ENCODE data around the gene LDB2. TPM values are rescaled to one million over a fixed set of nuclear protein-coding genes. Genes with fewer than 3 reads are reported as not detected.

The LDB2 gene
- total and polyA plus RNA-seq, 3 donors from 2014 or later = 14.6 to 17.8 (median 15.7) TPM

GRCh38 chr4:16783119-16783518 lies 115.3 kb downstream of the LDB2 start:
- DNase-seq = no peak
- H3K27me3 ChIP-seq = no peaks in the 10 kb centered on the region
- no peak overlapping the region for H3K4me3 ChIP-seq
- no peaks in the 10 kb centered on the region for H3K4me1 ChIP-seq
- no peaks in the 10 kb centered on the region for H3K9me3 ChIP-seq
- intact Hi-C loops (cut with DNase I; ENCODE audit: low total_unique reads) = no loop called here
- no peak for TF ChIP-seq CTCF (IDR thresholded peaks at IDR 0.05)
- no peak for TF ChIP-seq POLR2A (IDR thresholded peaks at IDR 0.05)
- no peak overlapping the region for H3K27ac ChIP-seq
- no peaks in the 10 kb centered on the region for H3K36me3 ChIP-seq (ENCODE audit: low read depth, missing control alignments)
- 46 to 61% methylated on average over 4 of the region's 4 CpGs for WGBS, 2 donors

- no peak overlapping the region for H3K4me3 ChIP-seq
- no peaks in the 10 kb centered on the region for H3K9me3 ChIP-seq
- no peak for DNase-seq
- no peak overlapping the region for H3K27ac ChIP-seq
- 82 to 87% methylated on average over 10 of the region's 10 CpGs for WGBS, 2 donors
- H3K36me3 ChIP-seq (ENCODE audit: low read depth, missing control alignments) = no peaks in the 10 kb centered on the region
- TF ChIP-seq POLR2A (IDR thresholded peaks at IDR 0.05) = no peak
- no peak for TF ChIP-seq CTCF (IDR thresholded peaks at IDR 0.05)
- H3K27me3 ChIP-seq = no peaks in the 10 kb centered on the region
- intact Hi-C loops (cut with DNase I; ENCODE audit: low total_unique reads) = no loop called here
- no peaks in the 10 kb centered on the region for H3K4me1 ChIP-seq
These were observed 119.3 kb downstream of the LDB2 start for GRCh38 chr4:16779028-16779675.

- intact Hi-C loops (cut with DNase I; ENCODE audit: low total_unique reads) = no loop called here
- Histone ChIP-seq H3K4me1 (no peaks in the 10 kb centered on the region), H3K27ac (no peak overlapping the region), H3K4me3 (no peak overlapping the region), H3K36me3 (ENCODE audit: low read depth, missing control alignments) (no peaks in the 10 kb centered on the region), H3K27me3 (no peaks in the 10 kb centered on the region), H3K9me3 (no peaks in the 10 kb centered on the region)
- no peak for DNase-seq
- TF ChIP-seq CTCF (IDR thresholded peaks at IDR 0.05) (no peak), POLR2A (IDR thresholded peaks at IDR 0.05) (no peak)
- 90 to 92% methylated on average over 3 of the region's 3 CpGs for WGBS, 2 donors
These were observed 120.7 kb downstream of the LDB2 start for GRCh38 chr4:16777726-16778125.

GRCh38 chr4:16775411-16776154 lies 122.9 kb downstream of the LDB2 start:
- H3K4me3 ChIP-seq = no peak overlapping the region
- no peak for TF ChIP-seq CTCF (IDR thresholded peaks at IDR 0.05)
- no peak for TF ChIP-seq POLR2A (IDR thresholded peaks at IDR 0.05)
- no peaks in the 10 kb centered on the region for H3K9me3 ChIP-seq
- no peaks in the 10 kb centered on the region for H3K36me3 ChIP-seq (ENCODE audit: low read depth, missing control alignments)
- intact Hi-C loops (cut with DNase I; ENCODE audit: low total_unique reads) = no loop called here
- H3K27me3 ChIP-seq = no peaks in the 10 kb centered on the region
- H3K4me1 ChIP-seq = no peaks in the 10 kb centered on the region
- WGBS, 2 donors = 91 to 94% methylated on average over 5 of the region's 5 CpGs
- no peak overlapping the region for H3K27ac ChIP-seq
- DNase-seq = no peak
